CD4-positive, alpha-beta T cell treated with Interleukin-4 for 1 hour (primary cell): ENCODE measurements around the gene ASNS.
"Not testable (repeated sequence)": the region's sequence is repeated elsewhere in the genome, so short reads cannot be mapped to it uniquely, and the experiment has no call there.

Experiments
- DNase-seq, 2 donors: peaks; one replicate each; pipeline ENCODE4 v3.0.0-alpha.2; 2020 to 2022

The ASNS gene, protein sequence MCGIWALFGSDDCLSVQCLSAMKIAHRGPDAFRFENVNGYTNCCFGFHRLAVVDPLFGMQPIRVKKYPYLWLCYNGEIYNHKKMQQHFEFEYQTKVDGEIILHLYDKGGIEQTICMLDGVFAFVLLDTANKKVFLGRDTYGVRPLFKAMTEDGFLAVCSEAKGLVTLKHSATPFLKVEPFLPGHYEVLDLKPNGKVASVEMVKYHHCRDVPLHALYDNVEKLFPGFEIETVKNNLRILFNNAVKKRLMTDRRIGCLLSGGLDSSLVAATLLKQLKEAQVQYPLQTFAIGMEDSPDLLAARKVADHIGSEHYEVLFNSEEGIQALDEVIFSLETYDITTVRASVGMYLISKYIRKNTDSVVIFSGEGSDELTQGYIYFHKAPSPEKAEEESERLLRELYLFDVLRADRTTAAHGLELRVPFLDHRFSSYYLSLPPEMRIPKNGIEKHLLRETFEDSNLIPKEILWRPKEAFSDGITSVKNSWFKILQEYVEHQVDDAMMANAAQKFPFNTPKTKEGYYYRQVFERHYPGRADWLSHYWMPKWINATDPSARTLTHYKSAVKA

GRCh38 chr7:97872025-97872669 is at the start of gene ASNS:
Gene ASNS, minus strand, starts transcription at chr7:97872408. Its CDS starts 3,252 bp downstream, at chr7:97869156.
- DNase-seq, result peak; percentile 81 to 83

GRCh38 chr7:97921254-97921653 is 49.0 kb upstream of the ASNS start:
- not testable (repeated sequence) for DNase-seq

GRCh38 chr7:97915267-97915666 is 43.1 kb upstream of the ASNS start:
- DNase-seq, result not testable (repeated sequence)

GRCh38 chr7:97912294-97912693 is 40.1 kb upstream of the ASNS start:
- DNase-seq, result not testable (repeated sequence)

GRCh38 chr7:97896893-97897292 is 24.7 kb upstream of the ASNS start:
- not testable (repeated sequence) for DNase-seq

GRCh38 chr7:97891721-97892120 is 19.5 kb upstream of the ASNS start:
- not testable (repeated sequence) for DNase-seq

- DNase-seq, result not testable (repeated sequence)
Measured at GRCh38 chr7:97879527-97879926, 7.3 kb upstream of the ASNS start.

GRCh38 chr7:97874894-97875293 is 2.7 kb upstream of the ASNS start:
- DNase-seq, result not testable (repeated sequence)

DNA sequence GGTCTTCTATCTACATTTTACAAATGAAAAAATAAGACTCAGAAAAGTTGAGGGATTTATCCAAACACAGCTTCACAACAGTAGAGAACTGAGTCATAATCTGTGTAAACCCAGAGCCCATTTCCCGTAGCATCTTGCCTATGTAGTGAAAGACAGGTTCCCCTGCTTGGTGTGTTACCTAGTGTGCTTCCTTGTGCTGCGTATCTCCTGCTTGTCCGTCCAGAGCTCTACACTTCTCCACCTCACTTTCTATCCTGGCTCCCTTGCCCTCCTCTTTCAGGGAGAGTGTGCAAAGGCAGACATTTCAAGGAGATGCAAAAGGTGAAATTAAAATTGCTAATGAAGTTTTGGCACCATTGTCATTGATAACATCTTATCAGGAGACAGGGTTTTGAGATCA is 1.4 kb upstream of the ASNS start:
- DNase-seq, result no peak

DNA sequence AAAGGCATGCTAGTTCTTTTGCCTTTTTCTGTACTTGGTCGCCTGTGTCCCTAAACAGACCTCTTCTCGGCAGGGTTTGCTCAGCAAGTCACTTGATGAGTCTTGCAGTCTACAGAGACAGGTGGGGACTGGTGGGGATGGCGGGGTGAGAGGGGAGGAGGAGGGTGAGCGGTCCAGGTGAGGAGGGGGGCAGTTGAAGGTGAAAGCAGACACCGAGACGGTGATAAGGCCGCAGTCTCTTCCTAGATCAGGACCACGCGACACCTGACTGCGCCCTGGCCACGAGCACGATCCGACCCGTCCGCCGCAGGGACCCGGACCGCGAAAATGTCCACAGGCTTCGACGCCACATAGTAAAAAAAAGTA is 566 bp downstream of the ASNS start:
- peak; percentile 16 to 20 for DNase-seq

DNA sequence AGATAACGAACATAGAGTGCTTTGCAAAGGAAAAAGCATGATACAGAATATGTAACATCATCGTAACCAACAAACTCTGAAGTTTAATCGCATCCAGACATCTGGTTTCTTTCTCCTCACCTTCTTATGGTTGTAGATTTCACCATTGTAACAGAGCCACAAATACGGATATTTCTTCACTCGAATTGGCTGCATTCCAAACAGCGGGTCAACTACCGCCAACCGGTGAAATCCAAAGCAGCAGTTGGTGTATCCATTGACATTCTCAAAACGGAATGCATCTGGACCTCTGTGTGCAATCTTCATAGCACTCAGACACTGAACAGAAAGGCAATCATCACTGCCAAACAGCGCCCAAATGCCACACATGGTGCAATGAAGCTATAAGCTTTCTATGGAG is 3.4 kb downstream of the ASNS start:
- no peak for DNase-seq

GRCh38 chr7:97868314-97868713 is 3.9 kb downstream of the ASNS start:
- DNase-seq, result no peak

- no peak for DNase-seq
Measured at GRCh38 chr7:97865104-97865503, 7.1 kb downstream of the ASNS start.

- DNase-seq, result no peak
Measured at GRCh38 chr7:97859606-97860204, 12.5 kb downstream of the ASNS start.

GRCh38 chr7:97858221-97858620 is 14.0 kb downstream of the ASNS start:
- no peak for DNase-seq

- DNase-seq, result no peak
Measured at GRCh38 chr7:97857544-97857943, 14.7 kb downstream of the ASNS start.

GRCh38 chr7:97851683-97852082 is 20.5 kb downstream of the ASNS start:
- DNase-seq, result no peak

- DNase-seq, result not testable (repeated sequence)
Measured at GRCh38 chr7:97850262-97851031, 21.8 kb downstream of the ASNS start.

DNA sequence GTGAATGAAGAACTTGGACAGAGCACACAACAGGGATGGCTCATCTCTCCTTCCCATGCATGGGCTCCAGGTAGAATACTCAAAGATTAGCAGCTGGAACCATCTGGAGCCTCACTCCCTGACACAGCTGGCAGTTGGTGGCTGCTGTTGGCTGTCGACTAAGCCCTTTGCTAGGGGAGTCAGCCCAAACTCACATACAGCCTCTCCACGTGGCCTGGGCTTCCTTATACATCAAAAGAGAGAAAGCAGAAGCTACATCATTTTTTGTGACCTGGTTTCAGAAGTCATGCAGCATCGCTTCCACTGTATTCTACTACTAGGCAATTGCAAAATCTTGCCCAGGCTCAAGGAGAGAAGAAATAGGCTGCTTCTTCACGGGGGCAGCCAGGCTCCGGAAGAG is 24.4 kb downstream of the ASNS start:
- no peak for DNase-seq

DNA sequence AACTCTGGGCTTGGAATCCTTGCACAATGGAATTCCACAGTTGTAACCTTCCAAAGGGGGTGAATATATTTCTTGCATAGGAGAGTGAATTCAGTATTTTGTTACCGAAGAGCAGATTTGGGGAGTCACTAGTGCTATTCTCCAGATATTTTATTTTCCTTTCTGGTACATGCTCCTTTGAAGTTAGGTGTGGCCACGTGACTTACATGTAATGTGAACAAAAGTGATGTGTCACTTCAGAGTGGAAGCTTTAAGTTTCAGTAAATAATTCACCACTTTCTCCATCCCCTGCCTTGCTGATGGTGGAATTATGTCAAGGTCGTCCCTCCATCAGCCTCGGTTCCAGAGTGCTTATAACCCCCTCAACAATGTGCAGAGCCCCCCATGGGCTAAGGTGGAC is 25.3 kb downstream of the ASNS start:
- DNase-seq, result no peak

DNA sequence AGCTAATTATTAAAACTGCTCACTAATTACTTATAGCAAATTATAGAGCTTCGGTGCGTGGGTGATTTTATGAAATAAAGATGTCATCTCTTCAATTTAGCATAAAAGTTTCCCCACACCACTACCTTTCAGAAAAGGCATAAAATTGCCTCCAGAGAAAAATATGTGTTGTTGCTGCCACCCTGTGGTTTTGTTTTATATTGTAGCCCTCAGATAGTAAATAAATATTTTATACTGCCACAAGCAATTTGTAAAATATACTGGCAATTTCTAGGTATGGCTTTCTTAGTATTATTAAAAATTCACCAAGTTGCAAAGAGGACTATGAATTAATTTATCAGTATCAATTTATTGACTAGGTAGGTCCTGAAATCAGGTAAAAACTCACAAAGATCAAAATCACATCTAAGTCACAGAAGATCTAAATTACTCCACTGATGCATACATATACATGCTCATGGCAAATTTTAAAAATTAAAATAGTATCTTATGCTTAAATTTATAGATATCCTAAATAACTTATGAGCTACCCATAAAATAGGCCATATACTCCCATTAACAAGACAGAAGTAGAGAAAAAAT is 26.5 kb downstream of the ASNS start:
- peak in 1 of 2 donors; percentile 25 for DNase-seq

DNA sequence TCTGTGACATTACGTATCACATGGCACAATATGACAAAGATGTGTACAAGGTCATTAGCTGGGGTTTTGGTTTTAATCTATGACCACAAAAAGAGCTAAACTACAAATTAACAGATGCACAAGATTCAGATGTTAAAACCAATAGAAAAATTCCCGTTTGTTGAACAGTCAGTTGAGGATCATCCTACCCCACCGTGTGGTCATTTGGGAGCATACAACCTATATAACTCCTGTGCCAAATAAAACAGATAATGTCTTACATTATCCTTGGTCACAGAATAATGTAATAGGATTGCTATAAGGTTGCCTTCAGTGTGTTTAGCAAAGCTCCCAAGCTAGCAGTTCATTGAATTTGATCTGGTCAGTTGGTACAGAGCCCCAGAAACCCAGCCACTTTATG is 28.2 kb downstream of the ASNS start:
- no peak for DNase-seq
